ENCODE results near the gene CES2.

DNA sequence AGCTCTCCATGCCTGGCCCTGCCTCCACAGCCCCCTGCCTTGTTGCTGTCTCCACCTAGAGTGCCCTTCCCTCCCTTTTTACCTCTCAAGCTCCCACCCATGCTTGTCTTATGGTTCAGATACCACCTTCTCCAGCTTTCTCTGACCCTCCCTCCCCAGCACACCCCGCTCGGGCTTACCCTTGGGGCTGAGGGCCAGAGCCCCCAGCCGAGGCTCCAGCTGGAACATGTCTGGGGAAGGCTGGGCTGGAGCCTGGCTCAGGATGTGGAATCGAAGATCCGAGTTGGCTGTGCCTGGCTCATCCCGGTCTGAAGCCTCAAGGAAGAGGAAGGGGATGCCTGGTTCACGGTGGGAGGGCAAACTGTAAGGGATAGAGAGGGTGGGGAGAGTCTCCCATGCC lies 20.3 kb upstream of the CES2 start:
- TF ChIP-seq EZH2 (IDR thresholded peaks at IDR 0.05; ENCODE audit: borderline replicate concordance): no peak
- TF ChIP-seq, protein P1, sequence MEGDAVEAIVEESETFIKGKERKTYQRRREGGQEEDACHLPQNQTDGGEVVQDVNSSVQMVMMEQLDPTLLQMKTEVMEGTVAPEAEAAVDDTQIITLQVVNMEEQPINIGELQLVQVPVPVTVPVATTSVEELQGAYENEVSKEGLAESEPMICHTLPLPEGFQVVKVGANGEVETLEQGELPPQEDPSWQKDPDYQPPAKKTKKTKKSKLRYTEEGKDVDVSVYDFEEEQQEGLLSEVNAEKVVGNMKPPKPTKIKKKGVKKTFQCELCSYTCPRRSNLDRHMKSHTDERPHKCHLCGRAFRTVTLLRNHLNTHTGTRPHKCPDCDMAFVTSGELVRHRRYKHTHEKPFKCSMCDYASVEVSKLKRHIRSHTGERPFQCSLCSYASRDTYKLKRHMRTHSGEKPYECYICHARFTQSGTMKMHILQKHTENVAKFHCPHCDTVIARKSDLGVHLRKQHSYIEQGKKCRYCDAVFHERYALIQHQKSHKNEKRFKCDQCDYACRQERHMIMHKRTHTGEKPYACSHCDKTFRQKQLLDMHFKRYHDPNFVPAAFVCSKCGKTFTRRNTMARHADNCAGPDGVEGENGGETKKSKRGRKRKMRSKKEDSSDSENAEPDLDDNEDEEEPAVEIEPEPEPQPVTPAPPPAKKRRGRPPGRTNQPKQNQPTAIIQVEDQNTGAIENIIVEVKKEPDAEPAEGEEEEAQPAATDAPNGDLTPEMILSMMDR (IDR thresholded peaks at IDR 0.05; ENCODE audit: poor library complexity): no peak
- no peak for TF ChIP-seq EZH2phosphoT487 (IDR thresholded peaks at IDR 0.05; ENCODE audit: low read depth, severe bottlenecking, unreplicated experiment)
